Activated CD8-positive, alpha-beta memory T cell treated with anti-CD3 and anti-CD28 coated beads, Interleukin-2, amount 50 U/mL, for 24 hours (primary cell): ENCODE results near the gene CLDN19.

ENCODE experiments used
- DNase-seq: peaks from one replicate; pipeline ENCODE4 v3.0.0-alpha.2; 2020; ENCODE audit errors: extremely low read depth

The CLDN19 gene

GRCh38 chr1:42703888-42704464, 36.1 kb downstream of the CLDN19 start:
- no peak for DNase-seq

DNA sequence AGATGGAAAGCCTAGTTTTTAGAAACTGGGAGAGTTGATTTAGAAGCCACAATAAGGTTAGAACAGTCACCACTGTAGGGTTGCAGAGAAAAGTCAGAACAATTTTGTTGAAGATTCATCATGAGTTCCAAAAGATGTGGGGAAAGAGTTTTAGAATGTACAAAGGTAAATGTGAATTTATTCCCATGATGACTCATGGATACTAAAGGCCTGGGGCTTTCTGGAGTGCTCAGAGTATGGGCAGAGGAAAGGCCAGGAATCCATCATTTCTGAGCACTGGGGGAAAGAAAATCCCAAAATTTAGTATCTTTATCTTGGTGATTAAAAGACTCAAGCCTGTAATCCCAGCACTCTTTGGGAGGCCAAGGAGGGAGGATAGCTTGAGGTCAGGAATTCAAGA, 40.0 kb downstream of the CLDN19 start:
- no peak for DNase-seq

DNA sequence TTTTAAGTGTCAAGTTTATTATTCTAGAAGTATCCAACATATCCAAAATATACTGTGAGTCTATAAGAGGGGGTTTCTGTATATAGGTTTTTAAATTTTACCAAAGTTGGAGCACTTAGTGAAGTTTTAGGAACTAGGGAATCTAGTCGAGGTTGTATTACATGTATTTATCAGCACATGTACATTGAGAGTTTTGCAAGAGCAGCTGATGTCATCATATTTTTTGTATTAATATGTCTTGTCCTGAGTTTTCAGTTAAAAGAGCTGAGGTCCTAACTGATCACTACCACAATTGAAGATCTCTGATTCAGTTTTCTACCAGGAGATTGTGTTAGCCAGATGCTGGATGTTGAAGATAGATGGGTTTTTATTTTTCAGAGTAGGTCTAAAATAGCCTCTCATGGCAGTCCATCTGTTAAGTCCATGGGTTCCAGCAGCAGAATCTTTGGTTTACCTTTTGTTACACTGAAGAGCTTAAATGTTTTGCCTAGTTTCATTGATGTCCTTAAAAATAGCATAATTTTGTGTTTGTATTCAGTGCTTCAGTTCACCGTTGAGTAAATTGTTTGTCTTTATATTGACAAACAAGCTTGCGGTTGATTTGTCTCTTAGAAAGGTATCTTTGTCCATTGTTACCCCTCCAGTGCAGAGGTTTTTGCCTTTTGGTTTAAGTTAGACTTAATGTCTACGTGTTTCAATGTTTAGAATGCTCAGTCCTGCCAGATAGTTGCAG, 41.8 kb downstream of the CLDN19 start:
- no peak for DNase-seq

DNA sequence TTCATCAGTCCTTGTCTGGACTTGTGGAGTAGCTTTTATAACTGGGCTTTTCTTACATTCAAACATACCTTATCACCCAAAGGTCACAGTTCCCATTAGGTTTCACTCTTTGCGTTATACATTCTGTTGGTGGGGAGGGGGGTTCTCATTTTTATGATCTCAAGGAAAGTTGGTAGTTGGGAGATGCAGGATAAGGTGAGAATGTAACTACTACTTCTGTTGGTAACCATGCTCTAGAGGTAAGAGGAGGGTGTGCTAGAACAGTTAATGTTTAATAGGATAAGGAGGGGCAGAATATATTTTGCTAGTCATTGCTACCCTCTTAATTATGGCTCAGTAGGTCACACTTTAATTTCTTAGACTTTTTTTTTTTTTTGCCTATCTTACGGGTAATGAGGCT, 47.1 kb downstream of the CLDN19 start:
- DNase-seq: no peak

DNA sequence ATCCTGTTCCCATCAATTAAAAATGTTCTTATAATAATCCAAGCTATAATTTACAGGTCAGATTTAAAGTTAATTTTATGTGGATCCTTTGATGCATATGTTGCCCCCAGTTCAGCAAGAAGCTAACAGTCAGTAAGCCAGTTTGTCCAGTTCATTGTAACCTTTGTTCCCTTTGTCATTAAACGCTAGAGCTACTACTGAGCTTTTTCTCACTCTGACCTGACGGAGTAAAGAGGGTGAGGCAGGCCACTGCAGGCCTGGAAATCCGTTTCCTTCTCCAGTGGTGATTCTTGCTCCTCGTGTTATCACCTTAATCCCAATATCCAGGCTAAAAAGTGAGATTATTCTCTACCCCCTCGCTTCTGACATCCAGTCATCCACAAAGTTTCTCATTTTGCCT, 47.6 kb downstream of the CLDN19 start:
- DNase-seq: no peak

GRCh38 chr1:42691157-42691498, 48.9 kb downstream of the CLDN19 start:
- no peak for DNase-seq

DNA sequence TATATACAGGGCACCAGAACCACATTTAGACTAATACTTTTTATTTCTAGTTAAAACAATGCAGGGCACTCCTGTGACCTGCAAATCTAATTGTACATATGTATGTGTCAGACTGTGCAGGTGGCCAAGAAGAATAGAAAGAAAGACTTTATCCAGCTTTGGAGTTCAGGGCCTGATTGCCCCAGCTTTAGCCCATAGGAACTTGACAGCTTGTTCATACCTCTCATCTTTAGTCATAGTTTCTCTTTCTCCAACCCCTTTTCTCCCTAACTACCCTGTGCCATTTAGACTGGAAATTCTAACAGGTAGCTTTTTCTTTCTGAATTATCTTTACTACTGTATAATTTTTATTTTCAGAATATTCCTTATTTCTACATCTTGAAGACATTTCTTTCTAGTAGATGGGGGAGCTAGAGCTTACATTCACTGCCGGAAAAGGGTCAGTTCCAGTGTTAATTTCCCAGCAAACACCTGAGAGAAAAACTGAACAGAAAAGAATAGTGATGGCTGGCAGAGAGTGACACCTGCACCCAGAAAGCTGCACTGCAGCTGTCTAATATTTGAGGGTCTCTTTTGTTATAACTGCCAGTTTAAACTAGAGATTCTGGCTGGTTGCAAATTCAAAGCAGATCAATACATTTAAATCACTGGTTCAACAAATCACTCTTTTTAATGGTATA, 49.4 kb downstream of the CLDN19 start:
- no peak for DNase-seq

DNA sequence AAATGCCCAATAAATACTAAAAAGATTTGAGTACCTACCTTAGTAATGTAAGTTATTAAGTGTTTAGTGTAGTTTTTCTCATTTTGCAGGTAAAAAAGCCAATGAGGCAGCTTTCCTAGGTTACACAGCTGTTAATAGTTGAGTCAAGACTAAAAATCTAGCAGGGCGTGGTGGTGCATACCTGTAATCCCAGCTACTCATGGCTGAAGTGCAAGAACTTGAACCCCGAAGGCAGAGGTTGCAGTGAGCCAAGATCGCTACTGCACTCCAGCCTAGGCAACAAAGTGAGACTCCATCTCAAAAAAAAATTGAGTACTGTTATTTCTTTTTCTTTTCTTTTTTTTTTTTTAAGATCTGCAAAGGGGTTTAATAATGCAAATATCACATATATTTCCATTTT, 50.1 kb downstream of the CLDN19 start:
- no peak for DNase-seq

- no peak for DNase-seq
These were observed 53.6 kb downstream of the CLDN19 start for GRCh38 chr1:42686418-42686817.

- DNase-seq: no peak
These were observed 55.9 kb downstream of the CLDN19 start for GRCh38 chr1:42684139-42684538.
